OCI-LY3 (cell line): ENCODE measurements around the gene ZSWIM2.

ENCODE experiments used
- H2AFZ ChIP-seq: fragments of 200-600, 300-600 bp; shearing (Covaris generic); 2 replicates; pipeline ENCODE4 v1.6.0; 2014; ENCODE audit warnings: antibody characterized with exemption, low read depth, low read length
- H3K27ac ChIP-seq: fragments of 200-600, 300-600 bp; sonication (generic); 2 replicates; pipeline ENCODE4 v1.5.1; 2014; ENCODE audit warnings: mild to moderate bottlenecking, low read length, moderate library complexity, mixed read lengths
- H3K27me3 ChIP-seq: fragments of 200-600, 300-600 bp; sonication (generic); 2 replicates; pipeline ENCODE4 v1.6.1; 2014; ENCODE audit warnings: low read depth, low read length, mixed read lengths
- H3K36me3 ChIP-seq: fragments of 200-600, 300-600 bp; sonication (generic); replicated peaks from 2 replicates; pipeline ENCODE3; 2014; ENCODE audit warnings: low read depth, low read length, mixed read lengths
- H3K4me1 ChIP-seq: fragments of 300-600, 200-600 bp; sonication (generic); 2 replicates; pipeline ENCODE4 v1.6.1; 2014; ENCODE audit warnings: low read length, mixed read lengths
- H3K4me2 ChIP-seq: fragments of 200-600, 300-600 bp; sonication (generic); 2 replicates; pipeline ENCODE4 v1.6.1; 2014; ENCODE audit warnings: low read length, mixed read lengths
- H3K4me3 ChIP-seq: fragments of 300-600, 200-600 bp; sonication (generic); 2 replicates; pipeline ENCODE4 v1.5.1; 2014; ENCODE audit warnings: antibody characterized with exemption, mild to moderate bottlenecking, low read length, moderate library complexity
- H3K79me2 ChIP-seq: fragments of 300-600, 200-600 bp; shearing (Covaris generic); 2 replicates; pipeline ENCODE4 v1.6.1; 2014; ENCODE audit warnings: mild to moderate bottlenecking, low read length, mixed read lengths
- H3K9ac ChIP-seq: fragments of 300-600, 200-600 bp; shearing (Covaris generic); 2 replicates; pipeline ENCODE4 v1.6.0; 2014; ENCODE audit warnings: mild to moderate bottlenecking, low read length, moderate library complexity
- H3K9me3 ChIP-seq: fragments of 200-600, 300-600 bp; shearing (Covaris generic); 2 replicates; pipeline ENCODE4 v1.6.1; 2014; ENCODE audit warnings: low read length, mixed read lengths; ENCODE audit not compliant: insufficient read depth
- H4K20me1 ChIP-seq: fragments of 200-600, 300-600 bp; sonication (generic); 2 replicates; pipeline ENCODE4 v1.6.1; 2016; ENCODE audit warnings: low read length, mixed read lengths; ENCODE audit not compliant: insufficient read depth
- EZH2phosphoT487 ChIP-seq: fragments of 200-600 bp; shearing (Covaris generic); IDR thresholded peaks from 2 replicates; pipeline ENCODE4 v1.6.1; 2018; ENCODE audit warnings: antibody characterized with exemption, mixed run types, low read depth
- TF ChIP-seq, protein P1 (sequence below): fragments of 200-600, 300-600 bp; sonication (generic); IDR thresholded peaks from 2 replicates; pipeline ENCODE4 v1.5.1; 2014; ENCODE audit warnings: antibody characterized with exemption, low read length, low read depth

ZSWIM2 gene

DNA sequence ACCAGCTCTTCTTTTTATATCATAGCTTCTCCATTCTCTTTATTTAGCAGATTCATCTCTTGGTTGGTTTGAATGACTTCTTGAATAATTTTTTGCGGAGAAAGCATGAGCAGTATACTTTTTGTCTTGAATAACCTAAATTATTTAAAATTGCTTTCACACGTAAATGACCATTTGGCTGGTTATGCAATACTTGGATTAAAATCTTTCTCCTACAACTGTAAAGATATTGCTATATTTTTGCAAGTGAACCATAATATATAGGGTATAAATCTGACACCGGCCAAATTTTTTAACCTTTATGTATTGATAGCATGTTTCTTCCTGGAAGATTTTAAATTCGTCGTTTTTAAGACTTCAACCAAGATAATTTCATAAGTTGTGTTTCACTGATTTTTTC, 6.2 kb upstream of the ZSWIM2 start:
- Histone ChIP-seq H3K27ac (no peak overlapping the region), H3K79me2 (no peaks in the 10 kb centered on the region), H3K4me2 (no peak overlapping the region), H3K4me3 (no peak overlapping the region), H3K9ac (no peak overlapping the region), H3K27me3 (no peaks in the 10 kb centered on the region), H2AFZ (no peak overlapping the region), H3K9me3 (no peaks in the 10 kb centered on the region), H3K36me3 (no peaks in the 10 kb centered on the region), H3K4me1 (no peaks in the 10 kb centered on the region), H4K20me1 (no peaks in the 10 kb centered on the region)
- TF ChIP-seq EZH2phosphoT487, result no peak
- TF ChIP-seq, protein P1, sequence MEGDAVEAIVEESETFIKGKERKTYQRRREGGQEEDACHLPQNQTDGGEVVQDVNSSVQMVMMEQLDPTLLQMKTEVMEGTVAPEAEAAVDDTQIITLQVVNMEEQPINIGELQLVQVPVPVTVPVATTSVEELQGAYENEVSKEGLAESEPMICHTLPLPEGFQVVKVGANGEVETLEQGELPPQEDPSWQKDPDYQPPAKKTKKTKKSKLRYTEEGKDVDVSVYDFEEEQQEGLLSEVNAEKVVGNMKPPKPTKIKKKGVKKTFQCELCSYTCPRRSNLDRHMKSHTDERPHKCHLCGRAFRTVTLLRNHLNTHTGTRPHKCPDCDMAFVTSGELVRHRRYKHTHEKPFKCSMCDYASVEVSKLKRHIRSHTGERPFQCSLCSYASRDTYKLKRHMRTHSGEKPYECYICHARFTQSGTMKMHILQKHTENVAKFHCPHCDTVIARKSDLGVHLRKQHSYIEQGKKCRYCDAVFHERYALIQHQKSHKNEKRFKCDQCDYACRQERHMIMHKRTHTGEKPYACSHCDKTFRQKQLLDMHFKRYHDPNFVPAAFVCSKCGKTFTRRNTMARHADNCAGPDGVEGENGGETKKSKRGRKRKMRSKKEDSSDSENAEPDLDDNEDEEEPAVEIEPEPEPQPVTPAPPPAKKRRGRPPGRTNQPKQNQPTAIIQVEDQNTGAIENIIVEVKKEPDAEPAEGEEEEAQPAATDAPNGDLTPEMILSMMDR, result no peak

DNA sequence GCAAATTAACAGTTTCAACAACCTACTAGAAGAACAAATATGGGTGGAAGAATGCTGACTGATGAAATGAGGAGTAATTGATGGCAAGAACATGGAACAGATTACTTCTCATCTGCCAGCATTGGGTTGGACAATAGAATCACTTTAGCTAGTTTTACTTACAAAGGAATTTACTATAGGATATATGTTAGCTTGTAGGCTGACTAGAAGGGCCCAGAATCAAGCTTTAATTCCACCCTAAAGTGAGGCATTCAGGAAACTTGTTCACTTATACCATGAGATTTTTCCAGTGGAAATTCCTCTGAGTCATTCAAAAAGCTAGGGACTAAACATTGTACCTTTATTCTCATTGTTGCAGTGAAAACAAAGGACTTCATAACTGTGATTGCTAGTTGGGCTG, 5.0 kb upstream of the ZSWIM2 start:
- no peak overlapping the region for H3K4me3 ChIP-seq
- H3K27ac ChIP-seq, result no peak overlapping the region
- H2AFZ ChIP-seq, result no peak overlapping the region
- no peak overlapping the region for H3K9ac ChIP-seq
- H3K79me2 ChIP-seq, result no peaks in the 10 kb centered on the region
- H3K36me3 ChIP-seq, result no peaks in the 10 kb centered on the region
- TF ChIP-seq, protein P1, result no peak
- TF ChIP-seq EZH2phosphoT487, result no peak
- H3K4me2 ChIP-seq, result no peak overlapping the region
- H3K9me3 ChIP-seq, result no peaks in the 10 kb centered on the region
- no peaks in the 10 kb centered on the region for H4K20me1 ChIP-seq
- no peaks in the 10 kb centered on the region for H3K4me1 ChIP-seq
- no peaks in the 10 kb centered on the region for H3K27me3 ChIP-seq

DNA sequence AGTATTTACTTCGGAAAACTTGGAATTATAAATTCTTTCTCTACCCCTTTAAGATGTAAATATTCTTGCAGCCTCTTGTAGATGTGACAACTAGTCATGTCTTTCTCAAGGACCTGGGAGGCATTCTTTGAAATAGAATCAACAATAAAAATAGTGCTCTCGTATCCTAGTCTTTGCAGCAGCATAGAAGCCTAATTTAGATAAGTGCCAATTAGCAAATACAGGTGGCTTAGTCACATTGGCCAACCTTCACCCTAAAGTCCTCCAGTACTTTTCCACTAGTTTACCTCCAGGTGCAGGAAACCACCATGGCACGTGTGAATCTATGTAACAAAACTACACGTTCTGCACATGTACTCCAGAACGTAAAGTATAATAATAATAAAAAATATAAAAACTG, 3.5 kb upstream of the ZSWIM2 start:
- H3K27me3 ChIP-seq, result no peaks in the 10 kb centered on the region
- no peak overlapping the region for H3K4me3 ChIP-seq
- H3K79me2 ChIP-seq, result no peaks in the 10 kb centered on the region
- no peak overlapping the region for H2AFZ ChIP-seq
- no peak overlapping the region for H3K4me2 ChIP-seq
- no peaks in the 10 kb centered on the region for H4K20me1 ChIP-seq
- TF ChIP-seq EZH2phosphoT487, result no peak
- TF ChIP-seq, protein P1, result no peak
- no peaks in the 10 kb centered on the region for H3K4me1 ChIP-seq
- no peaks in the 10 kb centered on the region for H3K9me3 ChIP-seq
- H3K27ac ChIP-seq, result no peak overlapping the region
- H3K9ac ChIP-seq, result no peak overlapping the region
- no peaks in the 10 kb centered on the region for H3K36me3 ChIP-seq

DNA sequence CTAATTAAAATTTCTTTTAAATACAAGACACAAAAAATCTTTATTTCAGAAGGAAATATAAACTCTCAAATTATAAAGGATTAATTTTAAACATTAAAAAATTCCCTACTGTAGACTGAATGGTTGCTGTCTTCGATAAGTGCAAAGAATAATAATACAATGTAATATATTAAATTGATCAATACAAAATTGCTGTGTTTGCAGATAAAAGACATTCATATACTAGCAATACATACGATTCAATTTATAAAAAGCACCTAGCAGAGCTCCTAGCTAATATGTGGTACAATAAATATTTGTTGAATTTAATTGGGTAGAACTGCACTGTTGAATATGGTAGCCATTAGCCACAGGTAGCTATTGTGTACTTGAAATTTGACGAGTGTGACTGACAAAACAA, 6.6 kb downstream of the ZSWIM2 start:
- H3K4me3 ChIP-seq, result no peak overlapping the region
- H2AFZ ChIP-seq, result no peak overlapping the region
- H3K36me3 ChIP-seq, result no peaks in the 10 kb centered on the region
- 0 out of 2 replicates have a peak, but pooled peaks cover 5% of the 10 kb centered on the region for H3K4me1 ChIP-seq
- TF ChIP-seq EZH2phosphoT487, result no peak
- TF ChIP-seq, protein P1, result no peak
- H4K20me1 ChIP-seq, result no peaks in the 10 kb centered on the region
- no peaks in the 10 kb centered on the region for H3K9me3 ChIP-seq
- H3K9ac ChIP-seq, result no peak overlapping the region
- no peak overlapping the region for H3K27ac ChIP-seq
- no peaks in the 10 kb centered on the region for H3K79me2 ChIP-seq
- no peaks in the 10 kb centered on the region for H3K27me3 ChIP-seq
- H3K4me2 ChIP-seq, result no peak overlapping the region
